ENCODE measurements around the gene SNORC.

- TF ChIP-seq CTCF (IDR thresholded peaks at IDR 0.05) (no peak), POLR2A (IDR thresholded peaks at IDR 0.05) (no peak)
These were observed 26.9 kb downstream of the SNORC start for GRCh38 chr2:232896720-232897597.

All from adrenal gland (tissue), 5 donors.